Epithelial cell of esophagus (primary cell): Measurements from ENCODE around the gene STIM2.
"Not testable (repeated sequence)": the region's sequence is repeated elsewhere in the genome, so short reads cannot be mapped to it uniquely, and the experiment has no call there.

ENCODE experiments used
- DNase-seq: peaks from one replicate; pipeline ENCODE4 v3.0.0; 2010; ENCODE audit warnings: low read depth
- H3K4me3 ChIP-seq: 2 replicates; pipeline ENCODE4 v1.5.1; 2011; ENCODE audit warnings: mild to moderate bottlenecking, low read length, control low read depth
- CTCF ChIP-seq: IDR thresholded peaks from 2 replicates; pipeline ENCODE4 v1.5.1; 2011; ENCODE audit warnings: low read depth, mild to moderate bottlenecking, low read length, control low read depth, inconsistent platforms; ENCODE audit not compliant: insufficient read depth; ENCODE audit errors: missing control alignments

STIM2 gene

GRCh38 chr4:26824667-26825066, 36.0 kb upstream of the STIM2 start:
- TF ChIP-seq CTCF = no peak
- no peak for DNase-seq

GRCh38 chr4:26826721-26827120, 33.9 kb upstream of the STIM2 start:
- DNase-seq = no peak
- no peak overlapping the region for H3K4me3 ChIP-seq
- TF ChIP-seq CTCF = no peak

More at GRCh38 chr4:26824667-26825066, 36.0 kb upstream of the STIM2 start:
- H3K4me3 ChIP-seq = no peak overlapping the region

DNA sequence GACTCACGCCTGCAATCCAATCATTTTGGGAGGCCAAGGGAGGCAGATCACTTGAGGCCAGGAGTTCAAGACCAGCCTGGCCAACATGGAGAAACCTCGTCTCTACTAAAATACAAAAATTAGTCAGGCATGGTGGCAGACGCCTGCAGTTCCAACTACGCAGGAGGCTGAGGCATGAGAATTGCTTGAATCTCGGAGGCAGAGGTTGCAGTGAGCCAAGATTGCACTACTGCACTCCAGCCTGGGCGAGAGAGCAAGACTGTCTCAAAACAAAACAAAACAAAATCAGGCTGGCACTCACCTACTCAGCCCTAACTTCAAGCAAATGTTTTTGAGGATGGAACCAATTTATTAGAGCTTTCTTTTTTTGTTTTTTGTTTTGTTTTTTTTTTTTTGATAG, 33.3 kb upstream of the STIM2 start:
- DNase-seq, H3K4me3 ChIP-seq: not testable (repeated sequence)

GRCh38 chr4:26827798-26828197, 32.8 kb upstream of the STIM2 start:
- no peak overlapping the region for H3K4me3 ChIP-seq
- DNase-seq = no peak
- no peak for TF ChIP-seq CTCF

GRCh38 chr4:26829018-26829417, 31.6 kb upstream of the STIM2 start:
- no peak overlapping the region for H3K4me3 ChIP-seq
- no peak for DNase-seq
- TF ChIP-seq CTCF = no peak

GRCh38 chr4:26830033-26830432, 30.6 kb upstream of the STIM2 start:
- DNase-seq = no peak
- no peak overlapping the region for H3K4me3 ChIP-seq
- TF ChIP-seq CTCF = no peak

GRCh38 chr4:26830701-26831100, 29.9 kb upstream of the STIM2 start:
- TF ChIP-seq CTCF = no peak
- no peak for DNase-seq
- no peak overlapping the region for H3K4me3 ChIP-seq

DNA sequence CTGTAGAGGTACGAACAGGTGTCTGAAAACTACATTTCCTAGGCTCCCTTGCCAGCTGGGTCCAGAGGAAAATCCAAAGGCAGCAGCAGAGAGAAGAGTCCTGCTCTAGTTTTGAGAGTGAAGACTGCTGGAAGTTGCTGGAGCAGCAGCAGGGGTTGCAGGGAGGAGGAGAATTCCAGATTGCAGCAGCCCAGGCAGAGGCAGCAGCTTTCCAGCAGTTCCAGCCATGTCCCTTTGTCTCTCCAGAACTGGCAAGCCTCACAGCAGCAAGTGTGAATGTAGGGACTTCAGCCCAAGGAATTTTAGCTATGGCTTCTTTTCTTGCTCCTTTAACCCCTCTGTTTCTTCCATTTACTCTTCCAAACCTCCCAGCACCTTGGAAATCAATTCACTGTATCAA, 24.1 kb upstream of the STIM2 start:
- H3K4me3 ChIP-seq = no peak overlapping the region
- no peak for TF ChIP-seq CTCF
- no peak for DNase-seq
